SU-DHL-6 (cell line): Measurements from ENCODE around the gene PLXDC2.

ENCODE experiments used
- H2AFZ ChIP-seq: fragments of 200-600 bp; sonication (generic); 2 replicates; pipeline ENCODE4 v1.6.1; 2014; ENCODE audit warnings: low read depth, mild to moderate bottlenecking, moderate library complexity, mixed read lengths, antibody characterized with exemption, low read length; ENCODE audit not compliant: severe bottlenecking
- H3F3A ChIP-seq: fragments of 200-600 bp; shearing (Covaris generic); 2 replicates; pipeline ENCODE4 v1.6.0; 2016; ENCODE audit warnings: antibody characterized with exemption, mild to moderate bottlenecking; ENCODE audit not compliant: insufficient read depth
- H3K27ac ChIP-seq: fragments of 200-600 bp; sonication (generic); 2 replicates; pipeline ENCODE4 v1.5.1; 2016; ENCODE audit warnings: low read depth, mild to moderate bottlenecking, low read length, moderate library complexity, mixed read lengths
- H3K27me3 ChIP-seq: fragments of 200-600 bp; sonication (generic), shearing (Covaris generic); 2 replicates; pipeline ENCODE4 v1.6.0; 2014; ENCODE audit warnings: mild to moderate bottlenecking, low read length
- H3K36me3 ChIP-seq: fragments of 200-600 bp; sonication (generic); 2 replicates; pipeline ENCODE4 v1.6.1; 2014; ENCODE audit warnings: mild to moderate bottlenecking, low read length, mixed read lengths
- H3K4me2 ChIP-seq: fragments of 300-600, 200-600 bp; shearing (Covaris generic), sonication (generic); 2 replicates; pipeline ENCODE4 v1.6.0; 2014; ENCODE audit warnings: low read length, low read depth, mild to moderate bottlenecking; ENCODE audit not compliant: poor library complexity, severe bottlenecking
- H3K4me3 ChIP-seq: fragments of 200-600 bp; sonication (generic); 2 replicates; pipeline ENCODE4 v1.5.1; 2014; ENCODE audit warnings: antibody characterized with exemption, low read length, mild to moderate bottlenecking, mixed read lengths; ENCODE audit not compliant: insufficient read depth, poor library complexity, severe bottlenecking
- H3K79me2 ChIP-seq: fragments of 200-600 bp; sonication (generic); 2 replicates; pipeline ENCODE4 v1.6.1; 2014; ENCODE audit warnings: mild to moderate bottlenecking, low read length, moderate library complexity; ENCODE audit not compliant: insufficient read depth
- H3K9ac ChIP-seq: fragments of 200-600 bp; sonication (generic); 2 replicates; pipeline ENCODE4 v1.7.0; 2014; ENCODE audit warnings: mild to moderate bottlenecking, low read length
- H3K9me2 ChIP-seq: fragments of 200-600 bp; sonication (generic); replicated peaks from 2 replicates; pipeline ENCODE4 v1.6.1; 2014; ENCODE audit warnings: low read length; ENCODE audit not compliant: insufficient read depth
- H3K9me3 ChIP-seq: fragments of 200-600 bp; sonication (generic); 2 replicates; pipeline ENCODE4 v1.6.1; 2014; ENCODE audit warnings: low read length, mixed read lengths; ENCODE audit not compliant: insufficient read depth
- H4K20me1 ChIP-seq: fragments of 200-600 bp; sonication (generic); 2 replicates; pipeline ENCODE4 v1.6.1; 2014; ENCODE audit warnings: low read depth, mild to moderate bottlenecking, antibody characterized with exemption, low read length, moderate library complexity, mixed read lengths
- EZH2phosphoT487 ChIP-seq: fragments of 200-600 bp; sonication (generic), shearing (Covaris generic); conservative IDR thresholded peaks from 2 replicates; pipeline ENCODE4 v1.6.1; 2018; ENCODE audit warnings: mild to moderate bottlenecking, antibody characterized with exemption, low read length, moderate library complexity, mixed read lengths
- TF ChIP-seq, protein P1 (sequence below): fragments of 200-600 bp; sonication (generic); IDR thresholded peaks from one replicate; pipeline ENCODE4 v1.5.1; 2017; ENCODE audit warnings: antibody characterized with exemption, mild to moderate bottlenecking, low read length, moderate library complexity; ENCODE audit not compliant: insufficient read depth, poor library complexity, severe bottlenecking

PLXDC2 gene

DNA sequence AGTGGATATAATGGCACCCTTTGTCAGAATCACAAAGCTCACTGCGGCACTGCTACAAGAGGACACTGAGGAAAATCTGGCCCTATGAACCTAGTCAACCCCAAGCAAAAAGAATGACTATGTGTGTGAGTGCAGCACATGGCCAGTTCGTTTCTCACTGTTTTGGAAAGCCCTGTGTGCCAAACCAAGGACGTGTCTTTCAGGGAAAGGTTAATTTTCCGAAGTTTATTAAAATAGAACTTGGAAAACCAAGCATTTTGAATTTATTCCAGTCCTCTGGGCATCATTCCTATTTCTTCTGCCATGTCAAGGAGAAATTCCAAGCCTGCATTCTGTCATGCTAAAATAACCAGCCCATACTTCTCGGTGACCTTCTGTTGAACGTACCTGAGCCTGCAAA is 471.8 kb downstream of the PLXDC2 start:
- Histone ChIP-seq H3F3A (no peaks in the 10 kb centered on the region), H3K27me3 (no peaks in the 10 kb centered on the region), H3K9ac (no peak overlapping the region), H3K9me2 (no peaks in the 10 kb centered on the region), H3K4me3 (no peak overlapping the region), H3K9me3 (no peaks in the 10 kb centered on the region), H3K36me3 (no peaks in the 10 kb centered on the region), H3K4me2 (no peak overlapping the region), H4K20me1 (no peaks in the 10 kb centered on the region), H3K79me2 (no peaks in the 10 kb centered on the region), H3K27ac (no peak overlapping the region), H2AFZ (no peak overlapping the region)
- no peak for TF ChIP-seq EZH2phosphoT487
- TF ChIP-seq, protein P1, sequence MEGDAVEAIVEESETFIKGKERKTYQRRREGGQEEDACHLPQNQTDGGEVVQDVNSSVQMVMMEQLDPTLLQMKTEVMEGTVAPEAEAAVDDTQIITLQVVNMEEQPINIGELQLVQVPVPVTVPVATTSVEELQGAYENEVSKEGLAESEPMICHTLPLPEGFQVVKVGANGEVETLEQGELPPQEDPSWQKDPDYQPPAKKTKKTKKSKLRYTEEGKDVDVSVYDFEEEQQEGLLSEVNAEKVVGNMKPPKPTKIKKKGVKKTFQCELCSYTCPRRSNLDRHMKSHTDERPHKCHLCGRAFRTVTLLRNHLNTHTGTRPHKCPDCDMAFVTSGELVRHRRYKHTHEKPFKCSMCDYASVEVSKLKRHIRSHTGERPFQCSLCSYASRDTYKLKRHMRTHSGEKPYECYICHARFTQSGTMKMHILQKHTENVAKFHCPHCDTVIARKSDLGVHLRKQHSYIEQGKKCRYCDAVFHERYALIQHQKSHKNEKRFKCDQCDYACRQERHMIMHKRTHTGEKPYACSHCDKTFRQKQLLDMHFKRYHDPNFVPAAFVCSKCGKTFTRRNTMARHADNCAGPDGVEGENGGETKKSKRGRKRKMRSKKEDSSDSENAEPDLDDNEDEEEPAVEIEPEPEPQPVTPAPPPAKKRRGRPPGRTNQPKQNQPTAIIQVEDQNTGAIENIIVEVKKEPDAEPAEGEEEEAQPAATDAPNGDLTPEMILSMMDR: no peak

DNA sequence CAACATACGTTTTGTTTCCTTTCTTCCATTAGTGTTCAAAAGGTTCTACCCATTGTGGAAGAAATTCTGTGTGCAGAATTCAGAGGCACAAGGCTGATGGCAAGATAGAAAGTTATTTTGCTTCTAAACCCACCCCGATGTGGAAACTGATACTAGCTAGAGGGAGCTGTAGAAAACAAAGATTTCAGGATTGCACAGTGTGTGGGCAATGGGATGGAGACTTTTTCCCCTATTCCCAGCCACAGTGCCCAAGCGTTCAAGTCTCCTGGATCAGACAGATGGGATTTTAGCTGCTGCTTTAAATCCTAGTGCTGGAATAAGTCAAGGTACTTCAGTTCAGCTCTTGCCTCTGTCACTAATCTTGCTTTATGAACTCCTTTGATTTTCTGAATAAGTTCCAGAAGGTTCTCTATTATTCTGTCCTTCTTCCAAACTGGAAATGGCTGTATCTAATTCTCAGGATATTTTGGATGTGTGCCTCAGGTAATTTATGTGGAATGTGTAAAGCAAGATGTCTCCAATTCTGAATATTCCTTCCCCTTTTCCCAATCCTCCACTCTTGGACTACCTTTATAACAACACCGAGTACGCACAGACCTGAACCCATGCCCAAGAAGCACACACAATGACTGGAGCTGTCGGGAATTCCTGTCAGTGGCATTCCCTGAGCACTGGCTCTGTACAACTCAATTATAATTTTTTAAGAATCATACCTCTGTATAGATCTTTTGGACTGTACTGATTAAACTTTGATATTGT is 473.0 kb downstream of the PLXDC2 start:
- Histone ChIP-seq H4K20me1 (no peaks in the 10 kb centered on the region), H3K9me3 (no peaks in the 10 kb centered on the region), H3K79me2 (no peaks in the 10 kb centered on the region), H3K4me2 (no peak overlapping the region), H3F3A (no peaks in the 10 kb centered on the region), H3K36me3 (no peaks in the 10 kb centered on the region), H3K4me3 (no peak overlapping the region), H3K27me3 (no peaks in the 10 kb centered on the region), H3K9me2 (no peaks in the 10 kb centered on the region), H3K27ac (no peak overlapping the region), H2AFZ (no peak overlapping the region), H3K9ac (no peak overlapping the region)
- TF ChIP-seq, protein P1: no peak
- TF ChIP-seq EZH2phosphoT487: no peak

DNA sequence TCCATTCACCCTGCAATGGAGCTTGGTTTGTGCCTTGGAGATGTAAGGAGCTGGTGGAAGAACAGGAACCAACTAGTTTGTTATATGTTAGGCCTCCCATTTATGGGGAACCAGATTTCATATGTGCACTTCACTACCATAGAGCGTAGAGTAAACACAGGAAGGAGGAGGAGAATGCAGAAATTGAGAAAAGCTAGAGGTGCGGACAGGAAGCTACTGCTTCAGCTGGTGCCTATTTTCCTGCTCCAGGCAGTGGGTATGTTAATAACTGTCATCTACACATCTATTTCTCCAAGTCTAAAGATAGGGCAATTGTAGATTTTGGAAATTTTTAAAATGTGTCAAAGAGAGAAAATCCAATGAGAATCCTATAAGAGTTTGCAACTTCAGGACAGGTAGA is 482.2 kb downstream of the PLXDC2 start:
- no peaks in the 10 kb centered on the region for H3K36me3 ChIP-seq
- H3K4me3 ChIP-seq: no peak overlapping the region
- H3K27ac ChIP-seq: no peak overlapping the region
- no peaks in the 10 kb centered on the region for H3K9me3 ChIP-seq
- H3K79me2 ChIP-seq: no peaks in the 10 kb centered on the region
- TF ChIP-seq, protein P1: no peak
- TF ChIP-seq EZH2phosphoT487: no peak
- H2AFZ ChIP-seq: no peak overlapping the region
- H3F3A ChIP-seq: no peaks in the 10 kb centered on the region
- no peaks in the 10 kb centered on the region for H3K27me3 ChIP-seq
- no peaks in the 10 kb centered on the region for H3K9me2 ChIP-seq
- no peaks in the 10 kb centered on the region for H4K20me1 ChIP-seq
- no peak overlapping the region for H3K4me2 ChIP-seq
- no peak overlapping the region for H3K9ac ChIP-seq
